ENCODE results near the gene EIF2AK3.
A peak's percentile ranks its signal among the peaks of the same experiment; 100 is the strongest.
"Not testable (repeated sequence)": the region's sequence is repeated elsewhere in the genome, so short reads cannot be mapped to it uniquely, and the experiment has no call there.

The EIF2AK3 gene

GRCh38 chr2:88632569-88632968 lies 5.3 kb upstream of the EIF2AK3 start:
- DNase-seq: no peak

- no peak for DNase-seq
Observed at GRCh38 chr2:88628571-88628939, 1.3 kb upstream of the EIF2AK3 start.

- DNase-seq: peak; percentile 68
Observed at GRCh38 chr2:88627856-88628570, 749 bp upstream of the EIF2AK3 start.

GRCh38 chr2:88626171-88627054 lies 851 bp downstream of the EIF2AK3 start:
- no peak for DNase-seq

- DNase-seq: no peak
Observed at GRCh38 chr2:88624477-88624876, 2.8 kb downstream of the EIF2AK3 start.

- DNase-seq: not testable (repeated sequence)
Observed at GRCh38 chr2:88623831-88624465, 3.3 kb downstream of the EIF2AK3 start.

GRCh38 chr2:88622307-88622706 lies 5.0 kb downstream of the EIF2AK3 start:
- DNase-seq: no peak

GRCh38 chr2:88621432-88621831 lies 5.8 kb downstream of the EIF2AK3 start:
- DNase-seq: no peak

- DNase-seq: no peak
Observed at GRCh38 chr2:88620015-88620414, 7.2 kb downstream of the EIF2AK3 start.

- no peak for DNase-seq
Observed at GRCh38 chr2:88615822-88616221, 11.4 kb downstream of the EIF2AK3 start.

- no peak for DNase-seq
Observed at GRCh38 chr2:88614497-88615157, 12.6 kb downstream of the EIF2AK3 start.

- DNase-seq: no peak
Observed at GRCh38 chr2:88613921-88614320, 13.3 kb downstream of the EIF2AK3 start.

GRCh38 chr2:88608184-88608583 lies 19.1 kb downstream of the EIF2AK3 start:
- no peak for DNase-seq

- no peak for DNase-seq
Observed at GRCh38 chr2:88607416-88607815, 19.8 kb downstream of the EIF2AK3 start.

- no peak for DNase-seq
Observed at GRCh38 chr2:88606371-88607030, 20.8 kb downstream of the EIF2AK3 start.

GRCh38 chr2:88603146-88603545 lies 24.1 kb downstream of the EIF2AK3 start:
- DNase-seq: no peak

- DNase-seq: no peak
Observed at GRCh38 chr2:88602022-88602421, 25.2 kb downstream of the EIF2AK3 start.

GRCh38 chr2:88601286-88601685 lies 26.0 kb downstream of the EIF2AK3 start:
- DNase-seq: no peak

GRCh38 chr2:88600038-88600465 lies 27.2 kb downstream of the EIF2AK3 start:
- DNase-seq: peak; percentile 71

- DNase-seq: no peak
Observed at GRCh38 chr2:88599527-88599926, 27.7 kb downstream of the EIF2AK3 start.

GRCh38 chr2:88597168-88597567 lies 30.1 kb downstream of the EIF2AK3 start:
- DNase-seq: no peak

GRCh38 chr2:88596141-88596830 lies 31.0 kb downstream of the EIF2AK3 start:
- DNase-seq: no peak
